ENCODE measurements around the gene SDR42E2. TPM values are rescaled to one million over a fixed set of nuclear protein-coding genes. Genes with fewer than 3 reads are reported as not detected.
"Not testable (repeated sequence)": the region's sequence is repeated elsewhere in the genome, so short reads cannot be mapped to it uniquely, and the experiment has no call there.

SDR42E2 gene
- not detected for polyA plus RNA-seq (2013, experiment 1 of 2; ENCODE audit: insufficient read length)
- not detected for polyA plus RNA-seq (2013, experiment 2 of 2; ENCODE audit: insufficient read length)

DNA sequence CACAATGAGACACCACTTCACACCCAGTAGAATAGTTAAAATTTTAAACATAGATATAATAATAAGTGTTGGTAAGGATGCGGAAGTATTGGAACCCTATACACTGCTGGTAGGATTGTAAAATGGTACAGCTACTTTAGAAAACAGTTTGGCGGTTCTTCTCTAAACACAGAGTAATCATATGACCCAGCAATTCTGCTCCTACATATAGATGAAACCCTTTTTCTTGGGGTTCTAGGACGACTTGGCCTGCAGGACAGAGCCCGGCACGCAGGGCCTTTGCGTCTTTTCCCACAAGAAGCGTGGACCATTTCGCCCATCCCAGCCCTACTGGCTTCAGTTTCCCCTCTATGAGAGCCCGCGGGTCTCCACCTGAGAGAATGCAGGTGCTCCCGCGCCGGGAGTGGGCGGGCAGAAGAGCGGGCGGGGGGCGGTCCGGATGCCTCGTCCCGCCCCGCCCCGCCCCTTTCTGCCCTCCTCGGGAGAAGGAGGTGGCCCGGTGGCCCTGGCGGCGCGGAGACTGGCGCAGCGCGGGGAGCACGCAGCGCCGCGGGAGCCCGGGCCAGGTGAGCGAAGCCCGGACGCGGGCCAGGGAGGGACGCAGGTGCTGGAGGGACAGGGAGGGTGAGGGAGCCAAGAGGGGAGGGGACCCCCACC lies at the start of gene SDR42E2:
Gene SDR42E2 (plus strand): TSS at position 508 of the 657 bp plus-strand sequence. CDS start 3,077 bp downstream, outside the sequence.
- DNase-seq: no peak

DNA sequence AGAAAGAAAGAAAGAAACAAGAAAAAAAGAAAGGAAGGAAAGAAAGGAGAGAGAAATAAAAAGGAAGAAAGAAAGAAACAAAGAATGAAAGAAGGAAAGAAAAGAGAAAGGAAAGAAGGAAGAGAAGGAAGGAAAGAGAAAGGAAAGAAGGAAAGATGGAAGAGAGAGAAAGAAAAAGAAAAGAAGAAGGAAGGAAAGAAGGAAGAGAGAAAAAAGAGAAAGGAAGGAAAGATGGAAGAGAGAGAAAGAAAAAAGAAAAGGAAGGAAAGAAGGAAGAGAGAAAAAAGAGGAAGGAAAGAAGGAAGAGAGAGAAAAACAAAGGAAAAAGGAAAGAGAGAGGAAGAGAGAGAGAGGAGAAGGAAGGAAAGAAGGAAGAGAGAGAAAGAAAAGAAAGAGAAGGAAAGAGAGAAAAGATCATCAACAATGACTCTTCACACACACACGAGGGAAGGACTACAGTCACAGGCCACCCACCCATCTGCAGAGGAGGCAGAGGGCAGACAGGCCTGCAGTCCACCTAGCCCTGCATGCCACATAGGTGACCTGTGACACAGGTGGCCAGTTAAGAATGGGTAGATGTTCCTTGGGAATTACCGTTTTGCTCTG lies 46.1 kb upstream of the SDR42E2 start:
- no peak for DNase-seq

DNA sequence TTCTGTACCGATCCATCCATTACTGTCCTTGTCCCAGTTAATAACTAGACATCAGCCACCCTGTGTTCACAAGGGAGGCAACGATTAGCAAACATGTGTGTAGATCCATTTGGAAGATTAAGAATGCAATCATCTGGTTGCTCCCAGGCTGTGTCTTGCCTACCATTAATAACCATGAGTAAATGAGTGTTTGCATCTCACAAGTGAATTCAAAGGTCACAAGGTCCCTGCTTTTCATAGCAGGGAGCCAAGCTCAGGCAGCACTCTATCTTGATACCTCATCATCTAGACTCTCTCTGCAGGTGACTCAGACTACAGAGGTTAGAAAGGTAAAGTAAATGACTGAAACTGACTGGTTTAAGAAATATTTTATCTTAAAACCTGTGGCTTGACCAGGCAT lies 44.7 kb upstream of the SDR42E2 start:
- DNase-seq: no peak

DNA sequence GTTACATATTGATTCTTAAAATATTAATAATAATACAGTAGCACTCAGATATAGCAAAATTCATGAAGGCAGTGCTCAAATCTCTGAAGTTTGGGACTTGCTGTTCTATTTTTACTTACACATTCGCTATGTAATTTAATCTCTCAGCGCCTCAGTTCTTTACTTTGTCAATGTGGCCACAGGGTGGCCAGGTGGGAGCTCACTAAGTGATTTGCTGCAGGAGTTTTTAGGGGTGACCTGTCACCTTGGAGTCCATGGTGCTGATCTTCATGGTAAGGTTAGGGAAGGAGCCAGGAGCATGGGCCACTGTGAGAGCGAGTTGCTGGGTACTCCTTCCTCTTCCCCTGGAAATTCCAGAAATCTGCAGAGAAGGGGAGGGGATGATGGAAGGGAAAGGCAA lies 41.9 kb upstream of the SDR42E2 start:
- no peak for DNase-seq

DNA sequence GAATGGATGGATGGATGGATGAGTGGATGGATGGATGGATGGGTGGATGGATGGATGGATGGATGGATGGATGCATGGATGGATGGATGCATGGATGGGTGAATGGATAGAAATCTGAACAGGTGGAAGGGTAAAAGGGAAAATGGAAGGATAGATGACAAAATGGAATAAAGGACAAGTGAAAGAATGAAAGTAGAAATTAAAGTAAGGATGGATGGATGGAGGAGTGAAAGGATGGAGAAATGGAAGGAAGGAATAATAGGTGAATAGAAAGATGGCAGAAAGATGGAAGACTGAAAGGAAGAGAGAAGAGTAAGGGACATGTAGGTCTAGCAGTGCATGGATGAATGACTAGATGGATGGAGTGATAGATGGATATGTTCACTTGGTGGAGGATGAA lies 40.1 kb upstream of the SDR42E2 start:
- no peak for DNase-seq

DNA sequence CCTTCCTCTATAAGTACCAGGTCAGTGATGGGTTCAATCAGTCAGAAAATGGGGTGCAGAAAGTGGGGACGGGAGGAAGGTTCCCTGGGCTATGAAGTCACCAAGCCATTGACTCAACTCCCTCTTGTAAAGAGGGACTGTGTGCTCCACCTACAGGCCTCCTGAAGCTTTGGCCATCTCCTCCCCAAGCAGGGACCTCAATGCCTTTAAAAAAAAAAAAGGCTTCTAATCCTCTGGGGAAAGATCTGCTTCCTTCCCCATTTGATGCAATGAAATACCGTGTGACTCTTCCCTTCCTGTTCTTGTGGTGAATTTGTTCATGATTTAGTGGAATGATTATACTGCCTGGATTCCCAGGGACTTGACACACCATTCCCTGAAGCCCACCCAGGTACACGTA lies 39.2 kb upstream of the SDR42E2 start:
- DNase-seq: no peak

DNA sequence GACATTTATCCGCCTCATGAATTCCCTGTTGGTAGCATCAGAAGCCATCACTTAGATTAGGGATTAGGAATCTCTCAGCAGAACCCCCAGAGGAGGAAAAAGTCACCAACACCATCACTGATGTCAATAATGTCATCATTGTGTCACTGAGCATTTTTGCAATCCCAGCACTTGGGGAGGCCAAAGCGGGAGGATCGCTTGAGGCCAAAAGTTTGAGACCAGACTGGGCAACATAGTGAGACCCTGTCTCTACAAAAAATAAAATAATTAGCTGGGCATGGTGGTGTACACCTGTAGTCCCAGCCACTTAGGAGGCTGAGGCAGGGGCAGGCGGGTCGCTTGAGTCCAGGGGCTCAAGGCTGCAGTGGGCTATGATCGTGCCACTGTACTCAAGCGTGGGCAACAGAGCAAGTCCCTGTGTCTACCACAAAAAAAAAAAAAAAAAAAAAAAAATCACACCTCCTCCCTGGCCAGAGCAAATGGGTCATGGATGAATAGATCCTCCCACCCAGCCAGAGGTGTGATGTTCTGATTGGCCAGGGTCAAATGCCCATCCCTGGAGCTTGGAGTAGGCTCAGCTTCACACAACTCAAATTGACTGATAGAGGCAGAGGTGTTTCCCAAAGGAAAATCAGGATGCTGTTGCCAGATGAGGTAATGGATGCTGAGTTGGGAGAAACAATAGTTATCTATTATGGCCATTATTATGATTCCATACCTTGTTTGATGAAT lies 38.4 kb upstream of the SDR42E2 start:
- DNase-seq: no peak

DNA sequence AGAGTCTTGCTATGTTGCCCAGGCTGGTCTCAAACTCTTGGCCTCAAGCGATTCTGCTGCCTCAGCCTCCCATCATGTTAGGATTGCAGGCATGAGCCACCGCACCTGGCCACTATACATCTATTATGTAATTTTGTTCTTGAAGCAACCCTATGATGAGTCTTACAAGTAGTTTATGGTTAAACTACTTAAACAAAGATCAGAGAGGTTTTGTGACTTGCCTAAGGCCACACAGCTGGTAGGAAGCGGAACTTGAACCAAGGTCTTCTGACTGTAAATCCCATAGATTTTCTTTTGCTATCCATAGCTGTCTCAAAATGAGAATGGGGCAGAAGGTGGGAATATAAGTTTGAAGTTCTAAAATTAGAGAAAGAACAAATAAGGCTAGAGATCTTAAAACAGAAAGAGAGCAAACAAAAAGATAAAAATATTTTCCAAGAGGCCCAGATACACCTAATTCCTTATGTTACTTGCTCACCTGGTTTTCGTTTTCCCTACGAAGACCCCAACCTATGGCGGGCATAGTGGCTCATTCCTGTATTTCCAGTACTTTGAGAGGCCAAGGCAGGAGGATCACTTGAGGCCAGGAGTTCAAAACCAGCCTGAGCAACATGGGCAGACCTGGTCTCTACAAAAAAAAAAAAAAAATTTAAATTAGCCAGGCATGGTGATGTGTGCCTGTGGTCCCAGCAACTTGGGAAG lies 37.6 kb upstream of the SDR42E2 start:
- no peak for DNase-seq

DNA sequence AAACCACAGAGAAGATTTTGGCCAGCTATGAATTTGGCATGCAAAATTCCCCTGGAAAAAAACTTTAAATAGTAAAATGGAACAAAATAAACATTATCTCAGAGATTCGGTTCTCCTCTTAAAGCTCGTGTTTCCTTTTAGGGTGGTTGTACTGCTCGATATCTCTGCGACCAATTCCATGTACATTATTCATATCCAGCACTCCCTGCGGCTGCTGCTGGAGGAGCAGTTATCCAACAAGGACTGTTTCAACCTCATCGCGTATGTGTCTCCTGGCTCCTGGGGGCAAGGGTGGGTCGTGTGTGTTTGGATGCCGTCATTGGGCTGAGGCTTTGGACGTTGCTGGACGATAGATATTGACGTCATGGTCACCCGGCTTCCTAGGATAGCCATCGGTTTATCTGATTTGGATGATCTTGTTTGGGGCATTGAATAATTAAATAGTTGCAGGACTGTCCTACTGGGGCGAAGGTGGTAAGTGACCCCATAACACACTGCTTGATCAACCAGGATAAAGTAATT lies 36.2 kb upstream of the SDR42E2 start:
- no peak for DNase-seq

DNA sequence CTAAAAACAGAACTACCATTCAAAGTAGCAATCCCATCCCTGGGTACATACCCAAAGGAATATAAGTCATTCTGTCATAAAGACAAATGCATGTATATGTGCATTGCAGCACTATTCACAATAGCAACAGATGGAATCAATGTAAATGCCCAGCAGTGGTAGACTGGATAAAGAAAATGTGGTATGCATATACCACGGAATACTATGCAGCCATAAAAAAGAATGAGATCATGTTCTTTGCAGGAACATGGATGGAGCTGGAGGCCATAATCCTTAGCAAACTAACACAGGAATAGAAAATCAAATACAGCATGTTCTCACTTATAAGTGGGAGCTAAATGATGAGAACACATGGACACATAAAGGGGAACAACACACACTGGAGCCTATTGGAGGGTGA lies 33.8 kb upstream of the SDR42E2 start:
- DNase-seq: not testable (repeated sequence)

DNA sequence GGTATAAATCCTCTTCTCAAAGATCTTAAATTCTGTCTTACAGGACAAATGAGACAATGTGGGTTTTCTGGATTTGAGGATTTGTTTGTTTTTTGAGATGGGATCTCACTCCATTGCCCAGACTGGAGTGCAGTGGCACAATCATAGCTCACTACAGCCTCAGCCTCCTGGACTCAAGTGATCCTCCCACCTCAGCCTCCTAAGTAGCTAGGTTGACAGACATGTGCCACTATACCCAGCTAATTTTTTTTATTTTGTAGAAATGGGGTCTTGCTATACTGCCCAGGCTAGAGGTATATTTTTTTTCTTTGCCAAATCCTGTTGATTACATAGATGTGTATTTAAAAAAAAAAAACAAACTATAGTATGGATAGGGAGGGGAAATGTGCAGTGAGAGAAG lies 31.8 kb upstream of the SDR42E2 start:
- no peak for DNase-seq

DNA sequence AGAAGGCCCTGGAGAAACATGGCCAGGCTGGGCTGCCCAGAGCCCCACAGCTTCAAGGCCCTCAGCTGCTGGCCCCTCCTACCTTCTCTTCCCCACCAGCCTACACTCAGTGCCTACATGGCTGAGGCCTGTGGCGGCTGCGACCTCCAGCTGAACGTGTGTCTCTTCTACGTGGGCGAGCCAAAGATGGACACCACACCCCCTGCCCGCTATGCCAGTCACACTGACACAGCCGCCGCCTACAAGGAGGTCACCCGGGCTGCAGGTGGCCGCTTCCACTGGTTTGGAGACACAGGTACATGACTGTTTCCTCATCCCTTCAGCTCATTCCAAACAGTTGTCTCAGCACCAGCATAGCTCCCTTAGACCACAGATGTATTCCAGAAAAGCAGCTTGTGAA lies 29.5 kb upstream of the SDR42E2 start:
- no peak for DNase-seq

DNA sequence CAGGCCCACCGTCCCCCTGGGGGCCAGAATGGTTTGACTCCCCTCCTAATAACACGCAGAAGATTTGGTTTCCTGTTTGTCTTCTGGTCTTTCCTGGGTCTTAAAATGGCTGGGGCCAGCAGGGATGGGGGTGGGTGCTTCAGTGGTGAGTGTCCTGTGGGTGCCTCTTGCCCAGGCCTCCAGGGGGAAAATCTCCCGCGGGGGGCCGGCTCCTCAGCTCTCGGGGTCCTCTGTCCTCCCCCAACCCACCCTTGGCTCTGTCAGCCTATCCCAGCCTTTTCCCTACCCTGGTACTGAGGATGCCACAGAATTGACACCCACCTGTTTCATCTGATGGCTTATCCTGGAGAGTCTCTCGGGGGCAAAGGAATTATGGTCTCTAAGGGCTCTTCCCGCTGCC lies 23.8 kb upstream of the SDR42E2 start:
- no peak for DNase-seq

DNA sequence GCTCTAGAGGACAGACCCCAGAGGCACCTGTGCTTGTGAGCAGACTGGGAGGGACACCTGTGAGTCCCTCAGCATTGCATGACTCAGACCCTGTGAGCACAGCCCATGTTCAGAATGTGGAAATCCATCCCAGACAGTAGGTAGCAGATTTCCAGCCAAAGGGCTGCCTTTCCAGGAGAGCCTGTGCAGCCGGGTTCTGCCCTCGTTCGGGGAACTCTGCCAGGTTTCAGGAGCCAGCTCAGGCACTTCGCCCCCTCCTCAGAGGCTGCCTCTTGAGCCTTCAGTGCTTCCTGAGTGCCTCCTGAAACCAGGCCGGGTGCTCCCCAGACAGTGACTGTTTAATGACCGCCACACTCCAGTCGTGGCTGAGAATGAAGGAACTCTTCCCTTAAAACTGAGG lies 23.3 kb upstream of the SDR42E2 start:
- no peak for DNase-seq

DNA sequence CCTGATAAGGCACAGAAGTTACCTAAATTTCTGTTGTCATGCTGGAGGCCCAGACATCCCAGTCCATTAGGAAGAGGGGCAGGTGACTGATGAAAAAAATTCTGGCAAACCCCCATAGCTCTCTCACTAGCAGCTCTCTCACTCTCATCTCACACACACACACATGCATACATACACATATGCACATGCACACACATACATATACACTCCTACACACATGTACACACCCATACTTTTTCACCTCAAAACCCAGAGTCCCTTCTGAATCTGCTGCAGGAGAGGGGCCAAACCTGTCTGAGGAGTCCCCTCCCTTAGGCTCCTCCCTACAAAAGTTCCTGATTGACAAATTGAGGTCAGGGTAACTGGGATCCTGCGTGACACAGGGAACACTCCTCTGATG lies 22.6 kb upstream of the SDR42E2 start:
- DNase-seq: no peak

DNA sequence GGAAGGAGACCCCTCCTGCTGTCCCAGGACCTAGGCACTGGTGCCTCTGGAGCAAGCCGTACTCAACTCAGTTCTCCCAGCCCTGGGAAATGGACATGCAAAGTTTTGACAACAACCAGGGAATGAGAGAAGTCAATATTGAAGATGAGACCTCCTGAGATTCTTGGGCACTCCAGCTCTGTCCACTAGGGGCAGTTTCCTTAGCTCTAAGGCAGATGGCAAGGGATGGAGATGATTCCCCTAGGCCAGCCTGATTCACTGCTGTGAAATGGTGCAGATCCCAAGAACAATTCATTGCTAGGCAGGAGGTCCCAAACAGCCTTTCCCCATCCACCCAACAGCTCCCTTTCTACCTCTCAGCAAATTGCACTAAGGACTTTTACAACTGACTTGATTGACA lies 20.5 kb upstream of the SDR42E2 start:
- DNase-seq: peak; percentile 11

DNA sequence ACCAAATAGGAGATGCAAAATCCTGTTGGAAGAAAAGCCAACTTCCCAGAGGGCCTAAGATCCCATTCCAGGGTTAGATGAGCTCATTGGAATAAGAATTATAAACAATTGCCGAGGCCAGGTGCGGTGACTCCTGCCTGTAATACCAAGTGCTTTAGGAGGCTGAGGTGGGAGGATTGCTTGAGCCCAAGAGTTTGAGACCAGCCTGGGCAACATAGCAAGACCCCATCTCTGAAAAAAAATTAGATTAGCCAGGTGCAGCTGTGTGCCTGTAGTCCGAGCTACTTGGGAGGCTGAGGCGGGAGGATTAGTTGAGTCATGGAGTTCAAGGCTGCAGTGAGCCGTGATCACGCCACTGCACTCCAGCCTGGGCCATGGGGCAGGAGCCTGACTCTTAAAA lies 17.8 kb upstream of the SDR42E2 start:
- no peak for DNase-seq

DNA sequence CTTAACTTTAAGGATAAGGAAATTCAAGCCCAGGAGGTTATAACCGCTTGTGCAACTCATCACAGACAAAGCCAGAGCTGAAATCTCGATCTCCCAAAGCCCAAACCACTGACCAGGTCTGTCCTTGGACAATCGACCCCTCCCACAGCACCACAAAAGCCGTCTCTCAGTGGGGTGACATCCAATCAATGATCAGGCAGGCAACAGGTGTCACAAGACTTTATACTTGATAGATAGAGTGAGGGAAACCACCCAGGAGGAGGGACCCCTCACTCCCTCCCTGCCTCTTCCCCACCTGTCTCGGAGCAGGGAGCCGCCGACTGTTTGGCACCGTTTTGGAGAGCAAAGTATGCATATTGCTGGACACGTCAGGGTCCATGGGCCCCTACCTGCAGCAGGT lies 14.5 kb upstream of the SDR42E2 start:
- DNase-seq: no peak

DNA sequence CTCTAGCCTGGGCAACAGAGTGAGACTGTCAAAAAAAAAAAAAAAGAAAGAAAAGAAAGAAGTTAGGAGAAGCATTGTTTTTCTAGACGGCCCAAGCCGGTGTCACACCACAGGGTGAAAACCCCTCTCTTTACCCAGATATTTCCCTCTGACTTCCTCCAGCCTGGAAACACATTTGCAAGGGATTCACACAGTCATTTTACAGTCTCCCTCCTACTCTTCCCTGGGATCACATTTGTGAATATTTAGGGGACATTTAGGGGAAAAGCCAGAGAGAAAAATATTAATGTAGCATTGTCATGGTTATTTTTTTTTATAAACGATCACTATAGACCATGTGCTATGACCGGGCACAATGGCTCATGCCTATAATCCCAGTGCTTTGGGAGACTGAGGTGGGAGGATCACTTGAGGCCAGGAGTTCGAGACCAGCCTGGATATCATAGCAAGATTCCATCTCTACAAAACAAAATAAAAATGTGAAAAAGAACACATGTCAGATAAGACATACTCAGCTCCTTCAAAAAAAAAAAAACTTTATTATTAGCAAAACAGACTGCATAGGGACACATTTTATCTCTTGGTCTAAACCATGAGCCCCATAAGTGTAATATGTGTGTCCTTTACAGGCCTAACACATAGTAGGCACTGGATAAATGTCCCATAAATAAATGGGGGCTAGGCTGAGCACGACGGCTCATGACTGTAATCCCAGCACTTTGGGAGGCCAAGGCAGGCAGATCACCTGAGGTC lies 10.9 kb upstream of the SDR42E2 start:
- no peak for DNase-seq

DNA sequence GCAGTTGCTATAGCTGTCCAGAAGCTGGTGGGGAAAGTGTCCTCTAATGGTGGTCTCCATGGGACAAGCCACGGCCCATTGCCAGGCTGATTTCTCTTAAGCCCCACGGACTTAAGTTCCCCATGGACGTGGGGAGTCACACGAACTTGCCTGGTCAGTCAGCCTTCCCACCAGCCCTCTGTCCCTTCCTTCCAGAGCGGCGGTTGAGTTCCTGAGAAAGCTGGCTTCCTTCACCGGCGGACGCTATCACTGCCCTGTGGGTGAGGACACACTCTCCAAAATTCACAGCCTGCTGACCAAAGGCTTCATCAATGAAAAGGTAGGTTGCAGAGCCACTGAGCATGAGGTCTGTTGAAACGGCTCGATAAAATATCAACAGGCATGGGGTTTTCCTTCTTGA lies 10.0 kb upstream of the SDR42E2 start:
- no peak for DNase-seq

DNA sequence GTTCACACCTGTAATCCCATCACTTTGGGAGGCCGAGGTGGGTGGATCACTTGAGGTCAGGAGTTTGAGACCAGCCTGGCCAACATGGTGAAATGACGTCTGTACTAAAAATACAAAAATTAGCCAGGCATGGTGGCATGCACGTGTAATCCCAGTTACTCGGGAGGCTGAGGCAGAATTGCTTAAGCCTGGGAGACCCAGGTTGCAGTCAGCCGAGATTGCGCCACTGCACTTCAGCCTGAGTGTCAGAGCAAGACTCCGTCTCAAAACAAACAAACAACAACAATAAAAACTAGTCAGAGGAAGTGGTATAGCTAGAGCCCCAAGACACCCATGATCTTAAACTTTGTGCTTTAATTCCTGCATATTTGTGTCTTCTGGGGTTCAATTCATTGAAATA lies 9.2 kb upstream of the SDR42E2 start:
- not testable (repeated sequence) for DNase-seq

DNA sequence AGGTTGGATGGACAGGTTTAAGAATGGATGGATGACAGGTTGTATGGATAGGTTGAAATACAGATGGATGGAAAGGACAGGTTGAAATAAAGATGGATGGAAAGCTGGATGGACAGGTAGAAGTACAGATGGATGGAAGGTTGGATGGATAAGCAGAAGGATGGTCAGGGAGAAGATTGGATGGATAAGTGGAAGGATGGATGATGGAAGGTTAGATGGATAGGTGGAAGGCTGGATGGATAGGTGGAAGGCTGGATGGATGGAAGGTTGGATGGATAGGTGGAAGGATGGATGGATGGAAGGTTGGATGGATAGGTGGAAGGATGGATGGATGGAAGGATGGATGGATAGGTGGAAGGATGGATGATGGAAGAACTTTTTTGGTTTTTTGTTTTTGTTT lies 905 bp upstream of the SDR42E2 start:
- DNase-seq: no peak
